Measurements from ENCODE around the gene PRR14.

GRCh38 chr16:30609926-30610839 lies 40.6 kb upstream of the PRR14 start, which contains the start of gene ZNF689:
- TF ChIP-seq CTCF (IDR thresholded peaks at IDR 0.05) (no peak), POLR2A (IDR thresholded peaks at IDR 0.05) (no peak)
